ENCODE measurements around the gene RHOXF2B. TPM values are rescaled to one million over a fixed set of nuclear protein-coding genes. Genes with fewer than 3 reads are reported as not detected.
"Not testable (repeated sequence)": the region's sequence is repeated elsewhere in the genome, so short reads cannot be mapped to it uniquely, and the experiment has no call there.

The RHOXF2B gene
- not detected in 2 replicates for total RNA-seq (2021)
- Bru-seq, nascent RNA = not detected
- BruChase-seq, experiment 1, labeled RNA remaining after a 2-hour chase = not detected
- BruChase-seq, experiment 2, labeled RNA remaining after a 6-hour chase = not detected
- long read RNA-seq = 0 reads

DNA sequence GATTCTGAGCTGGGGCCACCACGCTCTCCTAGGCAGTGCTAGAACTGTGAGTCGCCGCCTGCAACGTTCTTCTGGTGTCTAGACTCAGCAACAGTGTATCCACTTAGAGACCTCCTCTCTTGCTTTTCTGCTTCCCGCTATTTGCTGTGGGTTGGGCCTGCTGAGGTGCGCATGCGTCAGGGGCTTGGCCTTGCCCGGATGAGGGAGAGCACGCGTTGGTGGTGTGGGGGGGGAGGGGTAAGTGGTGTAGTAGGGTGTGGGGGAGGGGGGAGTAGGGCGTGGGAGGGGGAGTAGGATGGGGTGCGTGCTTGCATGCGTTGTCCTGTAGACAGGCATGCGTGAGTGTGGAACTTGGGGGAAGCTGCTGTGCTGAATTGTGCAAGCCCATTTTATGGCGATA lies at the start of gene RHOXF2B:
Gene RHOXF2B, minus strand, starts transcription at position 101 of the 400 bp plus-strand sequence. CDS start 138 bp downstream, outside the sequence.
- H3K79me2 ChIP-seq (ENCODE audit: low read depth); H3K4me3 ChIP-seq; H3K4me1 ChIP-seq (replicated peaks; ENCODE audit: insufficient read depth); H3F3A ChIP-seq (ENCODE audit: insufficient read depth, low read depth); H3K27ac ChIP-seq; H3K36me3 ChIP-seq (ENCODE audit: low read depth); CTCF ChIA-PET; H3K9me2 ChIP-seq (ENCODE audit: insufficient read depth); DNase-seq; H2AFZ ChIP-seq; H3K27me3 ChIP-seq (ENCODE audit: insufficient read depth, low read depth); BruUV-seq (replicated peaks); POLR2A ChIA-PET (ENCODE audit: unreplicated experiment); H4K20me1 ChIP-seq (ENCODE audit: insufficient read depth); H3K9me3 ChIP-seq (ENCODE audit: insufficient read depth, low read depth); intact Hi-C loops (cut with micrococcal nuclease; ENCODE audit: unreplicated experiment); H3K4me2 ChIP-seq: not testable (repeated sequence)

DNA sequence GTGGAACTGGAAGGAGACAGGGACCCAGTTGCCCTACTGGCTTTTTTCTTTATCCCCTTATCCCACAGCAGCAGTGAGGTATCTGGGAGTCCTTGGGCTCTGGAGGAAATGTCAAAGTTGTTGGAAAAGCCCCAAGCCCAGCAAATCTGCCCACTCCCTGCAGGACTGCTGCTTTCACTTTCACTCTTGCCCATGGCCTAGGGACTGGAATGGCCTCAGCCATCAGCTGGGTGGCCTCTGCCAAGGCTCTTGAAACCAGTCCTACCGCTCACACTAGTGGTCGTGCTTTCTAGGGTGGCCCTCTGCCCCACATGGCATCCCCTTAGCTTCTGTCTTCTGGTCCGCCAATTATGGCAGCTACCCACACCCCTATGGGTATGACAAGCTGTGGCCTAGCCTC lies 48.0 kb upstream of the RHOXF2B start:
- no TSS peak for BruUV-seq (replicated peaks)
- intact Hi-C loops (cut with micrococcal nuclease; ENCODE audit: unreplicated experiment) = no loop called here
- no peak for TF ChIP-seq EZH2 (IDR thresholded peaks at IDR 0.05; ENCODE audit: low read depth)
- TF ChIP-seq, protein P1, sequence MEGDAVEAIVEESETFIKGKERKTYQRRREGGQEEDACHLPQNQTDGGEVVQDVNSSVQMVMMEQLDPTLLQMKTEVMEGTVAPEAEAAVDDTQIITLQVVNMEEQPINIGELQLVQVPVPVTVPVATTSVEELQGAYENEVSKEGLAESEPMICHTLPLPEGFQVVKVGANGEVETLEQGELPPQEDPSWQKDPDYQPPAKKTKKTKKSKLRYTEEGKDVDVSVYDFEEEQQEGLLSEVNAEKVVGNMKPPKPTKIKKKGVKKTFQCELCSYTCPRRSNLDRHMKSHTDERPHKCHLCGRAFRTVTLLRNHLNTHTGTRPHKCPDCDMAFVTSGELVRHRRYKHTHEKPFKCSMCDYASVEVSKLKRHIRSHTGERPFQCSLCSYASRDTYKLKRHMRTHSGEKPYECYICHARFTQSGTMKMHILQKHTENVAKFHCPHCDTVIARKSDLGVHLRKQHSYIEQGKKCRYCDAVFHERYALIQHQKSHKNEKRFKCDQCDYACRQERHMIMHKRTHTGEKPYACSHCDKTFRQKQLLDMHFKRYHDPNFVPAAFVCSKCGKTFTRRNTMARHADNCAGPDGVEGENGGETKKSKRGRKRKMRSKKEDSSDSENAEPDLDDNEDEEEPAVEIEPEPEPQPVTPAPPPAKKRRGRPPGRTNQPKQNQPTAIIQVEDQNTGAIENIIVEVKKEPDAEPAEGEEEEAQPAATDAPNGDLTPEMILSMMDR (conservative IDR thresholded peaks at IDR 0.05) = no peak

DNA sequence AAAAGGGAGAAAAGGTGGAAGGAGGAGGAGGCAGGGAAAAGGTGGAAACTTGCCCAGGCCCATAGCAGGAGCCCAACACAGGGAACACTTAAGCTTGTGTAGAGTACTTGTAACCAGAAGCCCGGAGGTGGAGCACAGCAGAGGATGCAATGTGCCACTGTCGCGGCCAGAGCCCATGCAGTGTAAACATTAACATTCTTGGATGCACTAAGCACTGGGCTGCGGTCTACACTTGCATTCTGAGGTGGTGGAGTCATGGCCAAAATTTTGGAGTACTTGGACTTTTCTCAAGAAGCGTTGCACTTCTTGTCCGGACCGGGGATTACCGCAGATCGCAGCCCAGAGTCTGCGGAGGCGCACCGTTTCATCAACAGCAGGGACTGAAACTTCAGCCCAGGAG lies 42.7 kb upstream of the RHOXF2B start:
- H3K4me1 ChIP-seq (replicated peaks; ENCODE audit: insufficient read depth) = no peaks in the 10 kb centered on the region
- H3K4me2 ChIP-seq = no peak overlapping the region
- no TSS peak for BruUV-seq (replicated peaks)
- H3K27me3 ChIP-seq (ENCODE audit: insufficient read depth, low read depth) = no peaks in the 10 kb centered on the region
- DNase-seq = peak in 1 of 2 experiments; percentile 21
- no peaks in the 10 kb centered on the region for H3K79me2 ChIP-seq (ENCODE audit: low read depth)
- intact Hi-C loops (cut with micrococcal nuclease; ENCODE audit: unreplicated experiment) = no loop called here
- no peak overlapping the region for H3K4me3 ChIP-seq
- no peak for TF ChIP-seq EZH2 (IDR thresholded peaks at IDR 0.05; ENCODE audit: low read depth)
- TF ChIP-seq, protein P1 (conservative IDR thresholded peaks at IDR 0.05) = no peak
- H3K9me2 ChIP-seq (ENCODE audit: insufficient read depth) = no peaks in the 10 kb centered on the region
- no peaks in the 10 kb centered on the region for H3K36me3 ChIP-seq (ENCODE audit: low read depth)
- POLR2A ChIA-PET (ENCODE audit: unreplicated experiment) = no interaction called here
- H2AFZ ChIP-seq = no peak overlapping the region
- no peaks in the 10 kb centered on the region for H3F3A ChIP-seq (ENCODE audit: insufficient read depth, low read depth)
- no peak overlapping the region for H3K27ac ChIP-seq
- CTCF ChIA-PET = no interaction called here
- no peaks in the 10 kb centered on the region for H4K20me1 ChIP-seq (ENCODE audit: insufficient read depth)
- H3K9me3 ChIP-seq (ENCODE audit: insufficient read depth, low read depth) = no peaks in the 10 kb centered on the region

More for the DNA sequence above, 48.0 kb upstream of the RHOXF2B start:
- no peak overlapping the region for H3K4me3 ChIP-seq
- no peak overlapping the region for H3K4me2 ChIP-seq
- ChIA-PET CTCF (no interaction called here), POLR2A (ENCODE audit: unreplicated experiment) (no interaction called here)
- H2AFZ ChIP-seq = no peak overlapping the region
- H4K20me1 ChIP-seq (ENCODE audit: insufficient read depth) = no peaks in the 10 kb centered on the region
- no peaks in the 10 kb centered on the region for H3K9me3 ChIP-seq (ENCODE audit: insufficient read depth, low read depth)
- no peak for DNase-seq
- no peaks in the 10 kb centered on the region for H3F3A ChIP-seq (ENCODE audit: insufficient read depth, low read depth)
- no peaks in the 10 kb centered on the region for H3K27me3 ChIP-seq (ENCODE audit: insufficient read depth, low read depth)
- no peaks in the 10 kb centered on the region for H3K9me2 ChIP-seq (ENCODE audit: insufficient read depth)
- no peak overlapping the region for H3K27ac ChIP-seq
- H3K36me3 ChIP-seq (ENCODE audit: low read depth) = no peaks in the 10 kb centered on the region
- H3K79me2 ChIP-seq (ENCODE audit: low read depth) = no peaks in the 10 kb centered on the region
- no peaks in the 10 kb centered on the region for H3K4me1 ChIP-seq (replicated peaks; ENCODE audit: insufficient read depth)

DNA sequence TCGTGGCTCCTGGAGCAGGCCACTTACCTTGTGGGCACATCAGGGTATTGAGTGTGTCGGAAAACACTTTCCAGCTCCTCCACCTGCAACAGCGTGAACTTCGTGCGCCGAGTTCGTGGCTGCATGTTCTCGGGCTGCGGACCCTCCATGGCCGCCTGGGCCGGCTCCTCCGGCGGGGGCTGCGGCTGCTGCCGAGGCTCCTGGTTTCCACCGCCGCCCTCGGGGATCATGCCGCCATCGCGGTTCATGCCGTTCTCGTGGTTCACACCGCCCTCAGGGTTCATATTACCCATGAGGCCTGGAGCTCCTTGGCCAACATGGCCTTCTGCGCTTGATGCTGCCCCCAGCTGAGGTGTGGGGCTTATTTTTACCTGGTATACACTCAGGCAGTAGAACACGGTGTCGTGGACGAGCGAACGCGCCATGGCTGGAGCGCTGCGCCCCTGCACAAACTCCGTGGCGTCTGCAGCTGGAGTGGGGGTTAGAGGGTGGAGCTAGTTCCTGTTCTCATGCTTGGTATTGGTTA lies 38.0 kb upstream of the RHOXF2B start, which contains the start of gene RHOXF1:
Gene RHOXF1, minus strand, starts transcription at position 476 of the 526 bp plus-strand sequence. Its CDS starts 51 bp downstream, at position 425.
- Histone ChIP-seq H3K27me3 (ENCODE audit: insufficient read depth, low read depth) (no peaks in the 10 kb centered on the region), H3K4me2 (no peak within 1 kb of the TSS), H4K20me1 (ENCODE audit: insufficient read depth) (no peaks in the 10 kb centered on the region), H3K4me3 (no peak within 1 kb of the TSS), H3K9me2 (ENCODE audit: insufficient read depth) (no peaks in the 10 kb centered on the region), H3K4me1 (replicated peaks; ENCODE audit: insufficient read depth) (no peaks in the 10 kb centered on the region), H3F3A (ENCODE audit: insufficient read depth, low read depth) (no peaks in the 10 kb centered on the region), H3K36me3 (ENCODE audit: low read depth) (no peaks in the 10 kb centered on the region), H3K79me2 (ENCODE audit: low read depth) (no peaks in the 10 kb centered on the region), H3K27ac (no peak within 1 kb of the TSS), H2AFZ (no peak within 1 kb of the TSS), H3K9me3 (ENCODE audit: insufficient read depth, low read depth) (no peaks in the 10 kb centered on the region)
- CTCF ChIA-PET = no interaction called here
- no TSS peak for BruUV-seq (replicated peaks)
- TF ChIP-seq, protein P1 (conservative IDR thresholded peaks at IDR 0.05) = no peak
- TF ChIP-seq EZH2 (IDR thresholded peaks at IDR 0.05; ENCODE audit: low read depth) = no peak
- no peak for DNase-seq
- POLR2A ChIA-PET (ENCODE audit: unreplicated experiment) = no interaction called here
- intact Hi-C loops (cut with micrococcal nuclease; ENCODE audit: unreplicated experiment) = no loop called here
